AG09309 (cell line): ENCODE measurements around the gene APBB2.

Source experiments
- DNase-seq: peaks from one replicate; pipeline ENCODE4 v3.0.0-alpha.2; 2010; ENCODE audit warnings: low read depth
- H3K4me3 ChIP-seq: 2 replicates; pipeline ENCODE4 v1.5.1; 2011; ENCODE audit warnings: mild to moderate bottlenecking, low read depth, low read length, moderate library complexity; ENCODE audit not compliant: control insufficient read depth
- TF ChIP-seq, protein P1 (sequence below): IDR thresholded peaks from 2 replicates; pipeline ENCODE4 v1.5.1; 2011; ENCODE audit warnings: mild to moderate bottlenecking, low read depth, low read length, inconsistent platforms; ENCODE audit not compliant: insufficient read depth, control insufficient read depth; ENCODE audit errors: missing control alignments

Gene APBB2

GRCh38 chr4:41043465-41043864, 170.9 kb downstream of the APBB2 start:
- DNase-seq, result no peak
- TF ChIP-seq, protein P1, sequence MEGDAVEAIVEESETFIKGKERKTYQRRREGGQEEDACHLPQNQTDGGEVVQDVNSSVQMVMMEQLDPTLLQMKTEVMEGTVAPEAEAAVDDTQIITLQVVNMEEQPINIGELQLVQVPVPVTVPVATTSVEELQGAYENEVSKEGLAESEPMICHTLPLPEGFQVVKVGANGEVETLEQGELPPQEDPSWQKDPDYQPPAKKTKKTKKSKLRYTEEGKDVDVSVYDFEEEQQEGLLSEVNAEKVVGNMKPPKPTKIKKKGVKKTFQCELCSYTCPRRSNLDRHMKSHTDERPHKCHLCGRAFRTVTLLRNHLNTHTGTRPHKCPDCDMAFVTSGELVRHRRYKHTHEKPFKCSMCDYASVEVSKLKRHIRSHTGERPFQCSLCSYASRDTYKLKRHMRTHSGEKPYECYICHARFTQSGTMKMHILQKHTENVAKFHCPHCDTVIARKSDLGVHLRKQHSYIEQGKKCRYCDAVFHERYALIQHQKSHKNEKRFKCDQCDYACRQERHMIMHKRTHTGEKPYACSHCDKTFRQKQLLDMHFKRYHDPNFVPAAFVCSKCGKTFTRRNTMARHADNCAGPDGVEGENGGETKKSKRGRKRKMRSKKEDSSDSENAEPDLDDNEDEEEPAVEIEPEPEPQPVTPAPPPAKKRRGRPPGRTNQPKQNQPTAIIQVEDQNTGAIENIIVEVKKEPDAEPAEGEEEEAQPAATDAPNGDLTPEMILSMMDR, result no peak
- H3K4me3 ChIP-seq, result no peak overlapping the region

DNA sequence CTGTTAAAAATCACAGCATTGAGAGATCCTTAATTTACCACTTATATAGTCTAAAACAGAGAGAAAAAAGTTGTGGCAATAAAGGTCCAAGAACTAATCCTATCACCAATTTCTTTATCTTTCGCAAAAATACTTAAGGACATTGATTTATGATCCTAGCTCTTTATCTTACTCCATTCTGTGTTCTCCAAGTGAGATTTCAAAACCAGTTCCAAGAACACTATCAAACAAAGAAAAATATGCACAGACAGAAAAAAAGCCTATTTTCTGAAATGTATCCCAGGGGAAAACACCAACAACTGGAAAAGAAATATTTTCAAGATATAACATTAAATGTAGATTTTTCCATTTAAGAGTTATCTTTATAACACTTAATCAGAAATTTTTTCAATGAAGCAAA, 172.8 kb downstream of the APBB2 start:
- H3K4me3 ChIP-seq, result no peak overlapping the region
- TF ChIP-seq, protein P1, result no peak
- DNase-seq, result no peak

DNA sequence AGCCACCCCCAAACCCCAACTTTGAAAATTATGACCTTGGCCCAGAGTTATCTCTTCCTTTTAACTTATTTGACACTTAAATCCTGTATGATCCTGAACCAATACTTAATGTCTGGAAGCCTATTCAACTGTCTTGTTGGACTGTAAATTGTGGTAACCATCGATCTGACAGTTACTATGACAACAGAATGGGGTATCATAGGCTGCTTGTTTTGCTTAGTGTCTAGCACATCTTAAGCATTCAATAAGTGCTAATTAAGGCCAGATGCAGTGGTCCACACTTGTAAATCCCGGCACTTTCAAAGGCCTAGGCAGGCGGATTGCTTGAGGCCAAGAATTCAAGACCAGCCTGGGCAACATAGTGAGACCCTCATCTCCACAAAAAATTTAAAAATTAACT, 175.0 kb downstream of the APBB2 start:
- H3K4me3 ChIP-seq, result no peak overlapping the region
- no peak for DNase-seq
- TF ChIP-seq, protein P1, result no peak

GRCh38 chr4:41038304-41038703, 176.0 kb downstream of the APBB2 start:
- no peak for DNase-seq
- no peak overlapping the region for H3K4me3 ChIP-seq
- TF ChIP-seq, protein P1, result no peak

GRCh38 chr4:41029098-41029497, 185.2 kb downstream of the APBB2 start:
- no peak for DNase-seq
- TF ChIP-seq, protein P1, result no peak
- H3K4me3 ChIP-seq, result no peak overlapping the region

DNA sequence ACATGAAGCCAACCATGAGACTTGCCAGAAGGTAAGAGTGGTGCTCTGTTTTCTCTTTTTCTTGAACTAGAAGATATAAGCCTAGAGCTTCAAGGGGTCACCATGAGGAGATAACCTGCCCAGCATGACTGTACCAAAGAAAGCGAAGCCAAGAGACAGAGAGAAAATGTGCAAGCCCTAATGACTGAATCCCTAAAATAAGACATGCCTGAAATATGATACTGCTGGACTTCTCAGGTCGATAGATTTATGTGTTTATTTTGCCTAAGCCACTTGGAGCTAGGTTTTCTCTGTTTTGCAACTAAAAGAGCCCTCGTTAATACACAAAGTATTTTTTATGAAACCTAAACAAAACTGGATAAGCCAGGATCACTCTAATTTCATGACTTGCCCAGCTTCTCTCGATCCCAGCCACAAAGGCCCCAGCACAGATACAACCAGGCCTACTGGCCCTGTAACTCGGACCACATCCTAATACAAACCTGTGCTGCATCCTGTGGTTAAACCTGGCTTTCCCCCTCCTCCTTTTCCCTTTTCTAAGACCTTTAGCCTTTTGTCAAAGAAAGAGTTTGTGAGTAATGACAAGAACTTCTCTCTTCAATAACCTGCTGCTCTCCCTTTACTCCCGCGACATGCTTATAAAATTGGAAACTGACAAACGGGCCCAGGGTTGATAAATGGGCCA, 185.8 kb downstream of the APBB2 start:
- no peak overlapping the region for H3K4me3 ChIP-seq
- DNase-seq, result peak; percentile 55
- TF ChIP-seq, protein P1, result no peak
